ENCODE measurements around the gene P2RY14. TPM values are rescaled to one million over a fixed set of nuclear protein-coding genes. Genes with fewer than 3 reads are reported as not detected.
A peak's percentile ranks its signal among the peaks of the same experiment; 100 is the strongest.
"Not testable (repeated sequence)": the region's sequence is repeated elsewhere in the genome, so short reads cannot be mapped to it uniquely, and the experiment has no call there.

The P2RY14 gene
- total and polyA plus RNA-seq, 4 donors = 0.97 to 2.8 (median 1.4) TPM

DNA sequence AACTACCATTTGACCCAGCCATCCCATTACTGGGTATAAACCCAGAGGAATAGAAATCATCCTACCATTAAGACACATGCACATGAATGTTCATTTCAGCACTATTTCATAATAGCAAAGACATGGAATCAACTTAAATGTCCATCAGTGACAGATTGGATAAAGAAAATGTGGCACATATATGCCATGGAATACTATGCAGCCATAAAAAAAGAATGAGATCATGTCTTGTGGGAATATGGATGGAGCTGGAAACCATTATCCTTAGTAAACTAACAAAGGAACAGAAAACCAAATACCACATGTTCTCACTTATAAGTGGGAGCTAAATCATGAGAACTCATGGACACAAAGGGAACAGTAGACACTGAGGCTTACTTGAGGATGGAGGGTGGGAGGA is 45.9 kb downstream of the P2RY14 start:
- intact Hi-C loops (cut with DNase I); H3K27me3 ChIP-seq (ENCODE audit: control insufficient read depth in 1 of 2, insufficient read depth in 2 of 2, low read length in 1 of 2); H3K4me1 ChIP-seq (ENCODE audit: control insufficient read depth in 1 of 2, insufficient read depth in 2 of 2, low read length in 2 of 2); H3K36me3 ChIP-seq (ENCODE audit: control insufficient read depth in 1 of 2, insufficient read depth in 2 of 2, low read length in 1 of 2); H3K9me3 ChIP-seq (ENCODE audit: control insufficient read depth, low read length); DNase-seq; H3K27ac ChIP-seq (ENCODE audit: low read depth in 1 of 2, low read length in 2 of 2); ATAC-seq (ENCODE audit: low FRiP score); H3K4me3 ChIP-seq (ENCODE audit: low read length in 2 of 2): not testable (repeated sequence)

GRCh38 chr3:151230646-151231045 is 47.7 kb downstream of the P2RY14 start:
- Histone ChIP-seq H3K27me3 (ENCODE audit: control insufficient read depth in 1 of 2, insufficient read depth in 2 of 2, low read length in 1 of 2) (no peaks in the 10 kb centered on the region), H3K27ac (ENCODE audit: low read depth in 1 of 2, low read length in 2 of 2) (no peak overlapping the region), H3K4me3 (ENCODE audit: low read length in 2 of 2) (no peak overlapping the region), H3K4me1 (ENCODE audit: control insufficient read depth in 1 of 2, insufficient read depth in 2 of 2, low read length in 2 of 2) (no peaks in the 10 kb centered on the region), H3K9me3 (ENCODE audit: control insufficient read depth, low read length) (no peaks in the 10 kb centered on the region), H3K36me3 (ENCODE audit: control insufficient read depth in 1 of 2, insufficient read depth in 2 of 2, low read length in 1 of 2) (no peaks in the 10 kb centered on the region)
- no peak for DNase-seq
- no peak for ATAC-seq (ENCODE audit: low FRiP score)
- 71 to 77% methylated on average over 4 of the region's 4 CpGs for WGBS, 2 donors
- intact Hi-C loops (cut with DNase I) = no loop called here

DNA sequence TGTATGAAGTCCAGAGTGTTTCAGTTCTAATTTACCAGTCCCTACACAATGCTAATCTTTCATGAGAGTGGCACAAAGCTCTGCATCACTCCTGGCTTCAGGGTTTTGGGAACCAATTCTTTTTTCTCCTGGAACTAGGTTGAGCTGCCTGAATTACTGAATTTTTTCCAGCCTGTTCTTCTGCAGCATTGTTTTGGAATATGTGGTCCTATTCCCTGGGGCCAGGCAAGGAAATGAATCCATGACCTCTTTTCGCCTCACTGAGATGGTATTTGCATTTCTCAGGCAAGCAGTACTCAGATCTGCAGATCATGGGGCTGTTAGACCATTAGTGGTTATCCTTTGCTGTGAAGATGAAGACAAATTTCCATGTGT is 49.7 kb downstream of the P2RY14 start:
- ATAC-seq (ENCODE audit: low FRiP score) = peak; percentile 31

DNA sequence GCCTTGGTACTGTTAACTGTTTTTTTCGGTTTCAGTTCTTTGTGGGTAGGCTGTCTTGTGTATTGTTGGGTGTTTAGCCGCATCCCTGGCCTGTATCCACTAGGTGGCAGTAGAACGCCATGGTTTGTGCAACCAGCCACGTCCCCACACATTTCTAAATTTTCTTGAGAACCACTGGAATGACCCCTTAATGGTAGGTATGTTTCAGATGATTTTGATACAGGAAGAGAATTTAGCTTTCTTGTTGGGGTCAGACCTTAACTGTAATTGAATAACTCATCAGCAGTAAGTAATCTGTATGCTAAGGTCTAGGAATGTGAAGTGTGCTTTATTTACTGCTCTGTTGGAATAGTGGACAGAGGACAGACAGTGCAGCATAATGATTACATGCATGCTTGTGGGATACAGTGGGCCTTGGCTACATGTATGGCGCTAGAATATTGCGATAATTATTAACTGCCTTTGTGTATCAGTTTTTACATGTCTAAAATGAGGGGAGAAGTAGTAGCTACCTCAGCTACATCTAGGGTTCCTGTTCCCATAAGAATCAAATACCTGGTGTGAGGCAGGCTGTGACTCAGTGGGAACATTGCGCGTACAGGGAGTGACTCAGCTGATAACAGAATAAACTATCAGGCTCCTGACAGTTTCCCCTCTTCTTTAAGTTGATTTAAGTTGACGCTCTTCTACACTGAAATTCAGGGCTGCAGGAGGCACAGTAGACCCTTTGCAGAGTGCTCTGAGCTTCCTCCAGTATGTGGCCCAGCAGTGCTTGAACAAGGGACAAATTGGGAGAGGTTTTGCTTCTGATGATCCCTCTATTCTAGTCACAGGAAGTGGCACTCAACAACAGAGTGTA is 50.3 kb downstream of the P2RY14 start:
- no peaks in the 10 kb centered on the region for H3K4me1 ChIP-seq (ENCODE audit: control insufficient read depth in 1 of 2, insufficient read depth in 2 of 2, low read length in 2 of 2)
- 28 to 30% methylated on average over 9 of the region's 9 CpGs for WGBS, 2 donors
- no peaks in the 10 kb centered on the region for H3K27me3 ChIP-seq (ENCODE audit: control insufficient read depth in 1 of 2, insufficient read depth in 2 of 2, low read length in 1 of 2)
- DNase-seq (peak; percentile 81 to 87), ATAC-seq (ENCODE audit: low FRiP score) (peak; percentile 92)
- intact Hi-C loops (cut with DNase I) = loop anchor here (2.0 to 5.0 kb wide), 3 partner anchors 55 to 99 kb away; partner anchors contain the start of gene P2RY13 (in 1 of the 2)
- H3K9me3 ChIP-seq (ENCODE audit: control insufficient read depth, low read length) = no peaks in the 10 kb centered on the region
- H3K27ac ChIP-seq (ENCODE audit: low read depth in 1 of 2, low read length in 2 of 2) = no peak overlapping the region
- H3K36me3 ChIP-seq (ENCODE audit: control insufficient read depth in 1 of 2, insufficient read depth in 2 of 2, low read length in 1 of 2) = no peaks in the 10 kb centered on the region
- H3K4me3 ChIP-seq (ENCODE audit: low read length in 2 of 2) = no peak overlapping the region

More for the DNA sequence above, 49.7 kb downstream of the P2RY14 start:
- 0 to 15% methylated on average over 1 of the region's 1 CpG for WGBS, 2 donors
- no peaks in the 10 kb centered on the region for H3K4me1 ChIP-seq (ENCODE audit: control insufficient read depth in 1 of 2, insufficient read depth in 2 of 2, low read length in 2 of 2)
- intact Hi-C loops (cut with DNase I) = loop anchor here (5.0 kb wide), 2 partner anchors 61 to 99 kb away; partner anchors contain the start of gene P2RY13 (in 1 of the 2)
- DNase-seq = no peak
- no peak overlapping the region for H3K27ac ChIP-seq (ENCODE audit: low read depth in 1 of 2, low read length in 2 of 2)
- no peak overlapping the region for H3K4me3 ChIP-seq (ENCODE audit: low read length in 2 of 2)
- H3K9me3 ChIP-seq (ENCODE audit: control insufficient read depth, low read length) = no peaks in the 10 kb centered on the region
- no peaks in the 10 kb centered on the region for H3K27me3 ChIP-seq (ENCODE audit: control insufficient read depth in 1 of 2, insufficient read depth in 2 of 2, low read length in 1 of 2)
- no peaks in the 10 kb centered on the region for H3K36me3 ChIP-seq (ENCODE audit: control insufficient read depth in 1 of 2, insufficient read depth in 2 of 2, low read length in 1 of 2)

DNA sequence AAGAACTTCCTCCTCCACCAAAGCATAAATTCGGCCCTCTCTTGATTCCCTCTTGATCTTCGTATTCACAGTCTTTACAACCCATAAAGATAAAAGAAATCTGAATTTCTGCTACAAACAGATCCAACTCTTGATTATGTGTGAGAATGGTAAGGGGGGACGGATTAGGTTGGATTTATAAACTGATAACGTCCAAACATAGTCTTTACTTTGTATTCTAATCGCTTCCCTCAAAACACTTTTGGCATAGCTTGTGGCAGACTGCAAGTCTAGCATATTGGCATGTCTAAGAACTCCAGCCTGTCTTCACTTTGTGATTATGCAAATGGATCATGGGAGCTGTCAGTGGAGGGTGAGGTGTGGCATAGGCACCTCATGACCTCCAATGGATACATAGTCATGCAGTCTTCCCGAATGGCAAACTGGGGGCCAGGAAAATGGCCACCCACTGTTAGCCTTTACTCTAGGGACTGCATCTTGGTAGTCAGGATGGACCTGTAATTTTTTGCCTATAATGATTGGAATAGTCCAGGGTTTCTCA is 51.0 kb downstream of the P2RY14 start:
- WGBS, 2 donors = 80% methylated on average over 6 of the region's 6 CpGs
- no peaks in the 10 kb centered on the region for H3K27me3 ChIP-seq (ENCODE audit: control insufficient read depth in 1 of 2, insufficient read depth in 2 of 2, low read length in 1 of 2)
- ATAC-seq (ENCODE audit: low FRiP score) = peak; percentile 6
- no peaks in the 10 kb centered on the region for H3K9me3 ChIP-seq (ENCODE audit: control insufficient read depth, low read length)
- H3K4me1 ChIP-seq (ENCODE audit: control insufficient read depth in 1 of 2, insufficient read depth in 2 of 2, low read length in 2 of 2) = no peaks in the 10 kb centered on the region
- H3K4me3 ChIP-seq (ENCODE audit: low read length in 2 of 2) = no peak overlapping the region
- intact Hi-C loops (cut with DNase I) = loop anchor here (2.0 to 5.0 kb wide), 3 partner anchors 55 to 100 kb away; partner anchors contain the start of gene P2RY13 (in 1 of the 2)
- DNase-seq = no peak
- H3K27ac ChIP-seq (ENCODE audit: low read depth in 1 of 2, low read length in 2 of 2) = no peak overlapping the region
- H3K36me3 ChIP-seq (ENCODE audit: control insufficient read depth in 1 of 2, insufficient read depth in 2 of 2, low read length in 1 of 2) = no peaks in the 10 kb centered on the region

- Histone ChIP-seq H3K36me3 (ENCODE audit: control insufficient read depth in 1 of 2, insufficient read depth in 2 of 2, low read length in 1 of 2) (no peaks in the 10 kb centered on the region), H3K4me3 (ENCODE audit: low read length in 2 of 2) (no peak overlapping the region), H3K4me1 (ENCODE audit: control insufficient read depth in 1 of 2, insufficient read depth in 2 of 2, low read length in 2 of 2) (no peaks in the 10 kb centered on the region), H3K27ac (ENCODE audit: low read depth in 1 of 2, low read length in 2 of 2) (no peak overlapping the region), H3K27me3 (ENCODE audit: control insufficient read depth in 1 of 2, insufficient read depth in 2 of 2, low read length in 1 of 2) (no peaks in the 10 kb centered on the region), H3K9me3 (ENCODE audit: control insufficient read depth, low read length) (no peaks in the 10 kb centered on the region)
- ATAC-seq (ENCODE audit: low FRiP score) = no peak
- intact Hi-C loops (cut with DNase I) = loop anchor here (2.0 to 5.0 kb wide), 3 partner anchors 56 to 100 kb away; partner anchors contain the start of gene P2RY13 (in 1 of the 2)
- DNase-seq = no peak
- WGBS, 2 donors = 88 to 90% methylated on average over 5 of the region's 5 CpGs
These were observed 51.5 kb downstream of the P2RY14 start for GRCh38 chr3:151226825-151227224.

- Histone ChIP-seq H3K36me3 (ENCODE audit: control insufficient read depth in 1 of 2, insufficient read depth in 2 of 2, low read length in 1 of 2) (no peaks in the 10 kb centered on the region), H3K4me3 (ENCODE audit: low read length in 2 of 2) (no peak overlapping the region), H3K27me3 (ENCODE audit: control insufficient read depth in 1 of 2, insufficient read depth in 2 of 2, low read length in 1 of 2) (no peaks in the 10 kb centered on the region), H3K9me3 (ENCODE audit: control insufficient read depth, low read length) (no peaks in the 10 kb centered on the region), H3K4me1 (ENCODE audit: control insufficient read depth in 1 of 2, insufficient read depth in 2 of 2, low read length in 2 of 2) (no peaks in the 10 kb centered on the region), H3K27ac (ENCODE audit: low read depth in 1 of 2, low read length in 2 of 2) (no peak overlapping the region)
- ATAC-seq (ENCODE audit: low FRiP score) = no peak
- intact Hi-C loops (cut with DNase I) = loop anchor here (2.0 to 5.0 kb wide), 3 partner anchors 57 to 101 kb away; partner anchors contain the start of gene P2RY13 (in 1 of the 2)
- DNase-seq = no peak
- 59 to 61% methylated on average over 4 of the region's 4 CpGs for WGBS, 2 donors
These were observed 52.2 kb downstream of the P2RY14 start for GRCh38 chr3:151226088-151226563.

DNA sequence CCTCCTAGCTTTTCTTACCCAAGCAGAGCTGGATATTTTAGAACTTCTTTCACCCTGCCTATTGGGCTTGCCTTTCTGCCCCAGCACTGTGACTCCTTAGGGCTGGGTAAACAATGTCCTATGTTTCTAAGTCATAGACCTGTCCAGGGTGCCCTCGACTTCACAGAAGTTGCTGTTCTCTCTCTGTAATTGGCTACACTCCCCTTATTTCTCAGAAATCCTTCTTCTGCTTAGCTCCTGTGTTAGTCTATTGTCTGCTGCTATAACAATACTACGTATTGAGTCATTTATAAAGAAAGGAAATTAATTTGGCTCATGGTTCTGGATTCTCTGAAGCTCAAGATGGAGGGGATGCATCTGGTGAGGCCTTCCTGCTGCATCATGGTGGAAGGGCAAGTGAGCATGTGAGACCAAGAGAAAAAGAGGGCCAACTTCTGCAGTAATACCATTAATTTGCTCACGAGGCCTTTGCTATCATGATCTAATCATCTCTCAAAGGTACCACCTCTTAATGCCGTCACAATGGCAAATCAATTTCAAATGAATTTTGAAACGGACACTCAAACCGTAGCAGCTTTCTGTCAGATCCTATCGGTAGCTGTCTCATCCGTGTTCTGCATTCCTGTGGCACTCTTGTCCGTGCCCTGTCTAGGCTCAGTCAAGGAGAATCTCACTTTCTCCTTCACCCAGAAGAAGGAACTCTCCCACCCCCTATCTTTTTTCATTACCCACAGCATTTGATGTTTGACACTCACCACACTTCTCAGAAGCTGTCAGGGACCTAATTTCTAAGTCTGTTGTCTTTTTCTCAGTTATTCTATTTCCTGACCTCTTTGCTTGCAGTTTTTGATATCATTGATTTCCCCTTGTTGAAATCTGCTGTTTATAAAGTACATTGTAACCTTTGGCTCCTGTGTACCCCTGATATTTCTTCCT is 53.0 kb downstream of the P2RY14 start:
- Histone ChIP-seq H3K4me1 (ENCODE audit: control insufficient read depth in 1 of 2, insufficient read depth in 2 of 2, low read length in 2 of 2) (no peaks in the 10 kb centered on the region), H3K36me3 (ENCODE audit: control insufficient read depth in 1 of 2, insufficient read depth in 2 of 2, low read length in 1 of 2) (no peaks in the 10 kb centered on the region), H3K27ac (ENCODE audit: low read depth in 1 of 2, low read length in 2 of 2) (no peak overlapping the region), H3K9me3 (ENCODE audit: control insufficient read depth, low read length) (no peaks in the 10 kb centered on the region), H3K4me3 (ENCODE audit: low read length in 2 of 2) (no peak overlapping the region), H3K27me3 (ENCODE audit: control insufficient read depth in 1 of 2, insufficient read depth in 2 of 2, low read length in 1 of 2) (no peaks in the 10 kb centered on the region)
- ATAC-seq (ENCODE audit: low FRiP score) (no peak), DNase-seq (no peak)
- intact Hi-C loops (cut with DNase I) = loop anchor here (5.0 kb wide), 2 partner anchors 58 to 102 kb away; partner anchors contain the start of gene P2RY13 (in 1 of the 2)
- WGBS, 2 donors = 79 to 90% methylated on average over 9 of the region's 9 CpGs
